Vagina (tissue), 2 donors: Measurements from ENCODE around the gene ZNF521.

Source experiments
- POLR2AphosphoS5 ChIP-seq, 2 donors: sonication (generic); formaldehyde crosslinking; IDR thresholded peaks; one replicate each; pipeline ENCODE4 v1.9.0; 2017; ENCODE audit warnings: antibody characterized with exemption in 2 of 2, mild to moderate bottlenecking in 2 of 2, low read depth in 1 of 2; ENCODE audit not compliant: insufficient read depth in 1 of 2
- TF ChIP-seq, protein P1 (sequence below), 3 experiments: fragments of 450-650 bp in 2 of 3; fragments of 200-600 bp in 1 of 3; sonication (generic) in 1 of 3; IDR thresholded peaks; one replicate each; pipeline ENCODE4 v1.5.1; 2017 to 2019; ENCODE audit warnings: antibody characterized with exemption in 3 of 3, mild to moderate bottlenecking in 2 of 3, moderate library complexity in 2 of 3

DNA sequence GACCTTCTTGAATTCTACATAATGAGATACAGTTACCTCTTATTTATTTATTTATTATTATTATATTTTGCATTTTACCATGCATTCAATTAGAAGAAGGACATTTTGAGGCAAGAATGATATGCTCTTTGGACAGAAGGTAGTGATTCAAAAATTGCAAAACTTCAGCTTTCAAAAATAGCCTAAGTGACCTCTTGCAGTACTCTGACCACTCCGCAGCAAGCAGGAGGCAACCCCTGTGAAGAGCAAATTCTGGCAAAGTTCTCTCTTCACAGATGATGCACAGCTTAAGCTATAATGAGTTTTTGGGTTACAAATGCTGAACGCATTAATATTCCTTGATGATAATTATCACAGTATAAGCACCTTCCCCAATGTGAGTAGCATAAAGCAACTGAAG, 170.0 kb downstream of the ZNF521 start:
- TF ChIP-seq, protein P1, sequence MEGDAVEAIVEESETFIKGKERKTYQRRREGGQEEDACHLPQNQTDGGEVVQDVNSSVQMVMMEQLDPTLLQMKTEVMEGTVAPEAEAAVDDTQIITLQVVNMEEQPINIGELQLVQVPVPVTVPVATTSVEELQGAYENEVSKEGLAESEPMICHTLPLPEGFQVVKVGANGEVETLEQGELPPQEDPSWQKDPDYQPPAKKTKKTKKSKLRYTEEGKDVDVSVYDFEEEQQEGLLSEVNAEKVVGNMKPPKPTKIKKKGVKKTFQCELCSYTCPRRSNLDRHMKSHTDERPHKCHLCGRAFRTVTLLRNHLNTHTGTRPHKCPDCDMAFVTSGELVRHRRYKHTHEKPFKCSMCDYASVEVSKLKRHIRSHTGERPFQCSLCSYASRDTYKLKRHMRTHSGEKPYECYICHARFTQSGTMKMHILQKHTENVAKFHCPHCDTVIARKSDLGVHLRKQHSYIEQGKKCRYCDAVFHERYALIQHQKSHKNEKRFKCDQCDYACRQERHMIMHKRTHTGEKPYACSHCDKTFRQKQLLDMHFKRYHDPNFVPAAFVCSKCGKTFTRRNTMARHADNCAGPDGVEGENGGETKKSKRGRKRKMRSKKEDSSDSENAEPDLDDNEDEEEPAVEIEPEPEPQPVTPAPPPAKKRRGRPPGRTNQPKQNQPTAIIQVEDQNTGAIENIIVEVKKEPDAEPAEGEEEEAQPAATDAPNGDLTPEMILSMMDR (IDR thresholded peaks at IDR 0.05), result no peak
- TF ChIP-seq POLR2AphosphoS5 (IDR thresholded peaks at IDR 0.05; ENCODE audit: insufficient read depth in 1 of 2, low read depth in 1 of 2), result no peak
